HG02973 (cell line): Measurements from ENCODE around the gene IGF1R.

Experiments
- ATAC-seq: cut with Tn5 transposase; IDR thresholded peaks from one replicate; pipeline ENCODE4 v1.9.1; 2021; ENCODE audit warnings: moderate library complexity; ENCODE audit not compliant: unreplicated experiment

The IGF1R gene

GRCh38 chr15:98878172-98878571, 229.8 kb downstream of the IGF1R start:
- no peak for ATAC-seq

- ATAC-seq, result no peak
Measured at GRCh38 chr15:98878862-98879261, 230.5 kb downstream of the IGF1R start.

- ATAC-seq, result no peak
Measured at GRCh38 chr15:98881526-98882520, 233.5 kb downstream of the IGF1R start.

GRCh38 chr15:98883478-98883877, 235.1 kb downstream of the IGF1R start:
- ATAC-seq, result no peak

- no peak for ATAC-seq
Measured at GRCh38 chr15:98884894-98885293, 236.6 kb downstream of the IGF1R start.

- no peak for ATAC-seq
Measured at GRCh38 chr15:98887976-98888375, 239.6 kb downstream of the IGF1R start.

GRCh38 chr15:98888820-98889479, 240.6 kb downstream of the IGF1R start:
- no peak for ATAC-seq

- ATAC-seq, result no peak
Measured at GRCh38 chr15:98889930-98890695, 241.8 kb downstream of the IGF1R start.

- no peak for ATAC-seq
Measured at GRCh38 chr15:98891301-98891700, 243.0 kb downstream of the IGF1R start.

GRCh38 chr15:98893401-98893800, 245.1 kb downstream of the IGF1R start:
- ATAC-seq, result no peak

GRCh38 chr15:98894312-98894711, 246.0 kb downstream of the IGF1R start:
- ATAC-seq, result no peak

GRCh38 chr15:98896002-98896721, 247.8 kb downstream of the IGF1R start:
- ATAC-seq, result no peak

GRCh38 chr15:98896802-98897732, 248.7 kb downstream of the IGF1R start:
- ATAC-seq, result no peak

GRCh38 chr15:98898122-98898521, 249.8 kb downstream of the IGF1R start:
- no peak for ATAC-seq

- no peak for ATAC-seq
Measured at GRCh38 chr15:98899272-98900021, 251.1 kb downstream of the IGF1R start.

GRCh38 chr15:98900356-98900755, 252.0 kb downstream of the IGF1R start:
- no peak for ATAC-seq

- no peak for ATAC-seq
Measured at GRCh38 chr15:98901434-98902072, 253.2 kb downstream of the IGF1R start.

- ATAC-seq, result no peak
Measured at GRCh38 chr15:98902931-98903330, 254.6 kb downstream of the IGF1R start.
